Pancreas (tissue), 10 donors: ENCODE results near the gene REL. TPM values are rescaled to one million over a fixed set of nuclear protein-coding genes. Genes with fewer than 3 reads are reported as not detected.

Experiments
- ATAC-seq, 4 donors: fragments of 200-7000 bp; cut with Tn5 transposase; one replicate each; pipeline versions ENCODE4 v1.8.0 to v1.9.1; 2020; ENCODE audit warnings: mild to moderate bottlenecking in 4 of 4, moderate library complexity in 4 of 4
- DNase-seq, 6 donors: peaks; one replicate each; pipeline ENCODE4 v3.0.0-alpha.2; 2020
- FAIRE-seq: peaks from 2 replicates; lab custom pipeline; 2012; peaks lifted over from hg19 to GRCh38; lab: Jason Lieb, UNC
- H3K27ac ChIP-seq, 4 donors: fragments of 200-600 bp; sonication (generic); 1 replicate in 3 of 4; 2 replicates in 1 of 4; pipeline versions ENCODE4 v1.5.0 to v1.8.0; 2020
- H3K27me3 ChIP-seq, 4 donors: fragments of 200-600 bp; one replicate each; pipeline ENCODE4 v1.8.0; 2021
- H3K36me3 ChIP-seq, 3 donors: fragments of 200-600 bp; sonication (generic) in 1 of 3; one replicate each; pipeline versions ENCODE4 v1.5.0 to v1.8.0; 2020 to 2021
- H3K4me1 ChIP-seq, 3 donors: fragments of 200-600 bp; one replicate each; pipeline ENCODE4 v1.8.0; 2021
- H3K4me3 ChIP-seq, 4 donors: fragments of 200-600 bp; sonication (generic) in 2 of 4; one replicate each; pipeline versions ENCODE4 v1.5.0 to v1.8.0; 2020 to 2021
- H3K9me3 ChIP-seq, 4 donors: fragments of 200-600 bp; one replicate each; pipeline ENCODE4 v1.8.0; 2021
- CTCF ChIP-seq, 4 donors: fragments of 200-600 bp; sonication (generic) in 3 of 4; IDR thresholded peaks; one replicate each; pipeline versions ENCODE4 v1.5.0 to v1.8.0; 2021; ENCODE audit warnings: antibody characterized with exemption in 4 of 4
- WGBS, 2 donors: extraction: QIAGEN DNeasy Blood & Tissue Kit; methylation state at CpG; one replicate each; pipeline ENCODE4 v1.1.7; 2013; 5-methylcytosine and 5-hydroxymethylcytosine counted together
- intact Hi-C, 3 donors: fragments of 100-400 bp; cut with DNase I; formaldehyde crosslinking; loops; one replicate each; pipeline versions ENCODE4 v1.11.1 to v1.14.2; 2022
- polyA plus RNA-seq, 2 donors: library from polyadenylated mRNA; stranded (reverse); fragments of 200-250 nt; gene quantifications; one replicate each; pipeline ENCODE4 v1.2.3, GENCODE V29; 2013
- total RNA-seq, 6 donors: library from RNA; stranded (reverse); fragmentation: NEBNext Ultra II Directional in 4 of 6; extraction: Animal tissue kit (Norgen Biotek cat#: 25700) in 4 of 6; gene quantifications; one replicate each; pipeline versions ENCODE4 v1.2.1 to v1.2.4, GENCODE V29; 2021 to 2023
- donor health status: healthy with polysubstance abuse.
- donor health status: DM: no; HTN: no; CAD: no; lungs with moderate emphysema.
- donor health status: DM: no; HTN: no; CAD: no.
- donor health status: control.
- donor health status: control.
- donor health status: Bipolar disorder and iron deficiency.
- donor health status: DM: yes; HTN: yes; CAD: no.
- donor health status: DM: no; HTN: no; CAD: no.
- donor health status: DM: no; HTN: no; CAD: no.
- donor health status: DM: yes; HTN: yes; CAD: no.

REL gene
- total and polyA plus RNA-seq, 8 donors = 1.5 to 11.9 (median 7.0) TPM

GRCh38 chr2:60957224-60957623 is 75.8 kb downstream of the REL start:
- DNase-seq (no peak), FAIRE-seq (no peak), ATAC-seq (no peak)
- H3K9me3 ChIP-seq = no peaks in the 10 kb centered on the region
- no peaks in the 10 kb centered on the region for H3K4me1 ChIP-seq
- no peaks in the 10 kb centered on the region for H3K36me3 ChIP-seq
- H3K4me3 ChIP-seq = no peak overlapping the region
- no peaks in the 10 kb centered on the region for H3K27me3 ChIP-seq
- intact Hi-C loops = no loop called here
- 77 to 84% methylated on average over 8 of the region's 8 CpGs for WGBS, 2 donors
- TF ChIP-seq CTCF (IDR thresholded peaks at IDR 0.05) = no peak
- H3K27ac ChIP-seq = no peak overlapping the region

GRCh38 chr2:60957643-60958042 is 76.3 kb downstream of the REL start:
- H3K36me3 ChIP-seq = no peaks in the 10 kb centered on the region
- ATAC-seq = peak; percentile 39 to 55 (median 46)
- DNase-seq = peak in 3 of 6 donors; percentile 34 to 45 (median 35)
- intact Hi-C loops = no loop called here
- H3K9me3 ChIP-seq = no peaks in the 10 kb centered on the region
- no peak for FAIRE-seq
- no peaks in the 10 kb centered on the region for H3K4me1 ChIP-seq
- no peaks in the 10 kb centered on the region for H3K27me3 ChIP-seq
- 66 to 73% methylated on average over 5 of the region's 5 CpGs for WGBS, 2 donors
- no peak for TF ChIP-seq CTCF (IDR thresholded peaks at IDR 0.05)
- no peak overlapping the region for H3K4me3 ChIP-seq
- no peak overlapping the region for H3K27ac ChIP-seq

- H3K4me3 ChIP-seq = no peak overlapping the region
- WGBS, 2 donors = 90 to 94% methylated on average over 3 of the region's 3 CpGs
- no peaks in the 10 kb centered on the region for H3K27me3 ChIP-seq
- FAIRE-seq = no peak
- no peaks in the 10 kb centered on the region for H3K36me3 ChIP-seq
- intact Hi-C loops = no loop called here
- H3K9me3 ChIP-seq = no peaks in the 10 kb centered on the region
- no peak overlapping the region for H3K27ac ChIP-seq
- no peak for TF ChIP-seq CTCF (IDR thresholded peaks at IDR 0.05)
- no peak for DNase-seq
- no peaks in the 10 kb centered on the region for H3K4me1 ChIP-seq
- no peak for ATAC-seq
These were observed 77.0 kb downstream of the REL start for GRCh38 chr2:60958361-60958760.

GRCh38 chr2:60958800-60959199 is 77.4 kb downstream of the REL start:
- no peak for ATAC-seq
- no peaks in the 10 kb centered on the region for H3K4me1 ChIP-seq
- no peak overlapping the region for H3K4me3 ChIP-seq
- no peaks in the 10 kb centered on the region for H3K27me3 ChIP-seq
- no peak for FAIRE-seq
- H3K9me3 ChIP-seq = no peaks in the 10 kb centered on the region
- intact Hi-C loops = no loop called here
- 84 to 89% methylated on average over 3 of the region's 3 CpGs for WGBS, 2 donors
- DNase-seq = no peak
- H3K36me3 ChIP-seq = no peaks in the 10 kb centered on the region
- no peak overlapping the region for H3K27ac ChIP-seq
- no peak for TF ChIP-seq CTCF (IDR thresholded peaks at IDR 0.05)

GRCh38 chr2:60959501-60959900 is 78.1 kb downstream of the REL start:
- intact Hi-C loops = no loop called here
- ATAC-seq = no peak
- Histone ChIP-seq H3K9me3 (no peaks in the 10 kb centered on the region), H3K36me3 (no peaks in the 10 kb centered on the region), H3K27ac (no peak overlapping the region), H3K4me1 (no peaks in the 10 kb centered on the region), H3K27me3 (no peaks in the 10 kb centered on the region), H3K4me3 (no peak overlapping the region)
- DNase-seq = no peak
- FAIRE-seq = no peak
- TF ChIP-seq CTCF (IDR thresholded peaks at IDR 0.05) = no peak
- WGBS, 2 donors = 92% methylated on average over 7 of the region's 7 CpGs
